Melanocyte of skin (primary cell): ENCODE results near the gene NASP. TPM values are rescaled to one million over a fixed set of nuclear protein-coding genes. Genes with fewer than 3 reads are reported as not detected.

Experiments
- small RNA-seq, 2 donors: library from RNA; depleted of rRNA; stranded (forward); fragments of <200 nt; gene quantifications; one replicate each; pipeline ENCODE3, GENCODE V24; 2012
- total RNA-seq, 2 donors: library from RNA; depleted of rRNA; stranded (reverse); fragments of >200 nt; gene quantifications; 2 replicates each; pipeline ENCODE4 v1.2.3, GENCODE V29; 2012

Gene NASP, protein sequence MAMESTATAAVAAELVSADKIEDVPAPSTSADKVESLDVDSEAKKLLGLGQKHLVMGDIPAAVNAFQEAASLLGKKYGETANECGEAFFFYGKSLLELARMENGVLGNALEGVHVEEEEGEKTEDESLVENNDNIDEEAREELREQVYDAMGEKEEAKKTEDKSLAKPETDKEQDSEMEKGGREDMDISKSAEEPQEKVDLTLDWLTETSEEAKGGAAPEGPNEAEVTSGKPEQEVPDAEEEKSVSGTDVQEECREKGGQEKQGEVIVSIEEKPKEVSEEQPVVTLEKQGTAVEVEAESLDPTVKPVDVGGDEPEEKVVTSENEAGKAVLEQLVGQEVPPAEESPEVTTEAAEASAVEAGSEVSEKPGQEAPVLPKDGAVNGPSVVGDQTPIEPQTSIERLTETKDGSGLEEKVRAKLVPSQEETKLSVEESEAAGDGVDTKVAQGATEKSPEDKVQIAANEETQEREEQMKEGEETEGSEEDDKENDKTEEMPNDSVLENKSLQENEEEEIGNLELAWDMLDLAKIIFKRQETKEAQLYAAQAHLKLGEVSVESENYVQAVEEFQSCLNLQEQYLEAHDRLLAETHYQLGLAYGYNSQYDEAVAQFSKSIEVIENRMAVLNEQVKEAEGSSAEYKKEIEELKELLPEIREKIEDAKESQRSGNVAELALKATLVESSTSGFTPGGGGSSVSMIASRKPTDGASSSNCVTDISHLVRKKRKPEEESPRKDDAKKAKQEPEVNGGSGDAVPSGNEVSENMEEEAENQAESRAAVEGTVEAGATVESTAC
- 10 to 100 TPM; 31.0 to 84.9 TPM for total RNA-seq

DNA sequence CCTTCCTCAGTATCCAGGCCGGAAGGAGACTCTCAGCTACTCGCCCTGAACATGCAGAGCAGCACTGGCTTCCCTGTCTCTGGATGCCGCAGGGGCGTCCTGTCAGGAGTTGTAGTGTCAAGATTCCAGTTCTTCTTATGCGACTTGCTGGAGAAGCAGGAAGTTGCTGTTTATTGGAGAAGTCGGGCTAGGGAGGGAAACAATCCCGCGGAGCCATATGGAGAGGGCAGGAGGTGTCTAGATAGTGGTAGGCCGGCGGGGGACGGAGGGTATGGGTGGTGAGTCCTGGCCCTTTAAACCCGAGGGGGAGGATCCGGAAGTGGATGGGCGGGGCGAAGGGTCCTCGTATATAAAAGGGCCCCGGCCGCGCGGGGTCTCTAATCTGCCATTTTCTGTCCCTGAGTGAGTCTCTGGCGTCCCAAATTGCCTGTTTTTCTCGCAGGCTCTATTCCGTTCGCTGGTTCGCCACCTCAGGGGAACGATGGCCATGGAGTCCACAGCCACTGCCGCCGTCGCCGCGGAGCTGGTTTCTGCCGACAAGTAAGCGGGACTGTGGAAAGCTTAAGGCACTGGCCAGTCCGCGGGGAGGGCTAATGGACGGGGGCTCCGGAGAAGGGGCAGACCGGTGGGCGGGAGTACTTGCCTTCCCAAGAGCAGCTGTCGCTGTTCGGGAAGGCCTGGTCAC is at the start of gene NASP:
Gene NASP, plus strand, starts transcription at position 376 of the 685 bp plus-strand sequence. Its CDS starts 106 bp downstream, at position 482.

DNA sequence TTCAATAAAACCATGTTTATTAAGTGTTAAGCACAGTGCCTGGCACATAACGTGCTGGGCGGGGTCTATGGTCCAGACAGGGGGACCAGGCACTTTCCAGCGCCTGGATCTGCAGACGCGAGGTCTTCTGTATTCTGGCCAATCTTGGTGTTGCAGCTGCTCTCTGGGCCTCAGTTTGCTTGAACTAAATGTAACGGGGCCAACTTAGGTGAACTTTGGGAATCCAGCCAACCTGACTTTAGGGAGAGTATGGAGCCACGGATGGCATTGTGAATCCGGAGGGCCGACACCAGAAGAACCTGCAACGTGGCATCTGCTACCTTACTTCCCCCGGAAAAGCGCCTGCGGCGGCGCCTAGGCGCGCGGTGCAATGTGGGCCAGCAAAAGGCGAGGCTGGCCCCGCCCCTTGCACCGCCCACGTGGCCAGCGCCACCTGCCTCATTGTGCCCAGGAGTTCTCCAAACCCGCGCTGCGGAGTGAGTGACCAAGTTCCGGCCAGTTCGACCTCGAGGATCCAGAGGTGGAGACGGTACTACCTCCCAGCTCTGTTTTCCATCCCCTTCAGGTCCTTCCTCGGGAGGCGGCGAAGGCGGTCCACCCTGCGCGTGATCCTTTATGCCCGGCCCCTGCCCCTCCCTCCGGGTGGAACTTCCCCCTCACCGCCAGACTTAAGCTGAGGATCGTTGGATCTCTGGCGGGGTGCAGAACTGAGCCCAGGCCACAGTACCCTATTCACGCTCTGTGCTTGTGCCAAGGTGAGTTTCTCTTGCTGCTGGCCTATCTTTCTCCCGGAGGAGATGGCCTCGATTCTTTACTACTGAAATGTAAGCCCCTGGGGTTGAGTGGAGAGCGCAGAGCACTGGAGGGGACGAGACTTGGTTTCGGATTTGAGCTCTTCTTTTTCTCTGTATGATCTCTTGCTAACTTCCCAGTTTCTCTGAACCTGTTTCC is 33.2 kb upstream of the NASP start, which contains the start of gene AKR1A1:
Gene AKR1A1, plus strand, starts transcription at position 426 of the 951 bp plus-strand sequence. CDS start 10,969 bp downstream, outside the sequence.

DNA sequence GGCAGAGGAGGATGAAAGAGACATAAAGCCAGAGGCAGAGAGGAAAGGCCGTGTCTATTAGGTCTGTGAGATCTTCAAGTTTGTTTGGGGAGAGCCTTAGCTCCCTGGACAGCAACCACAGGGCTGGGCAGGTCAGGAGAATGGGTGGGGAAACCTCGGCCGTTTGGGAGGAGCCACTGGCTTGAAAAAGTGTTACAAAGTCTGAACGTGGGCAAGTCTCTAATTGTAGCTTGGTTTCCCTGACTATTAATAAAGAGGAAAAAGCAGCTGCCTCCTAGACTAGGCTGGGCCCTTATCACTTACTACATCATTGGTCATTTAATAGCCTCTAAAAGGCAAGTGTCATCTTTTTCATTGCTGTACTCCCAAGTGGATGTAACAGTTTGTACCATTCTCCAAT is 40.1 kb downstream of the NASP start, which contains the start of gene CCDC17:
Gene CCDC17, minus strand, starts transcription at position 83 of the 400 bp plus-strand sequence. CDS start 145 bp downstream, outside the sequence.

Small RNA genes lying within 50 kb of the gene (small RNA-seq; reads per million reads assigned to genes)
- 0 reads per million in 2 donors for gene AL355480.1
- 0 reads per million in 2 donors for gene AL355480.2
- 0 reads per million in 2 donors for gene AL355480.3
- gene AL355480.4: 0 reads per million in 2 donors

Other genes starting within 250 kb of the NASP start
- gene TOE1, start 243.9 kb upstream of the NASP start, total RNA-seq: 10 to 100 TPM; 13.4 to 32.3 TPM
- 10 to 100 TPM in 1 of 2 donors, 1 to 10 TPM in 1; 10.0 to 18.3 TPM for gene MUTYH, start 243.6 kb upstream of the NASP start, total RNA-seq
- gene TESK2, start 92.9 kb upstream of the NASP start, total RNA-seq: 10 to 100 TPM; 17.0 to 18.2 TPM
- gene CCDC163, start 84.0 kb upstream of the NASP start, total RNA-seq: 1 to 10 TPM; 1.7 to 2.3 TPM
- 10 to 100 TPM; 15.8 to 18.3 TPM for gene MMACHC, start 83.7 kb upstream of the NASP start, total RNA-seq
- gene PRDX1, start 62.2 kb upstream of the NASP start, total RNA-seq: 100 to 1,000 TPM; 225 to 535 TPM
- gene AKR1A1, start 33.2 kb upstream of the NASP start, total RNA-seq: 100 to 1,000 TPM in 1 of 2 donors, 10 to 100 TPM in 1; 52.3 to 103 TPM
- under 1 TPM; 0.69 to 1.00 TPM for gene CCDC17, start 40.0 kb downstream of the NASP start, total RNA-seq
- 10 to 100 TPM; 84.3 to 91.2 TPM for gene GPBP1L1, start 102.5 kb downstream of the NASP start, total RNA-seq
- 10 to 100 TPM; 15.5 to 19.6 TPM for gene TMEM69, start 104.1 kb downstream of the NASP start, total RNA-seq
- gene IPP, start 166.6 kb downstream of the NASP start, total RNA-seq: 1 to 10 TPM; 4.3 to 8.6 TPM
- 10 to 100 TPM; 23.1 to 25.6 TPM for gene MAST2, start 219.6 kb downstream of the NASP start, total RNA-seq